Hematopoietic multipotent progenitor cell (in vitro differentiated cells): ENCODE data around the gene HMCN2. TPM values are rescaled to one million over a fixed set of nuclear protein-coding genes. Genes with fewer than 3 reads are reported as not detected.

Source experiments
- DNase-seq, 3 donors: peaks; one replicate each; pipeline ENCODE4 v3.0.0-alpha.2; 2011 to 2015; ENCODE audit warnings: low read depth in 2 of 3, low spot score in 2 of 3
- total RNA-seq: library from RNA; depleted of rRNA; stranded (reverse); fragments of >200 nt; gene quantifications from one replicate; pipeline ENCODE4 v1.2.3, GENCODE V29; 2012

Gene HMCN2
- under 0.01 TPM for total RNA-seq

GRCh38 chr9:130265431-130266235, at the start of gene HMCN2:
Gene HMCN2 (plus strand): TSS chr9:130265760. CDS start chr9:130265879, 119 bp downstream.
- peak in 2 of 3 donors; percentile 34 to 48 for DNase-seq

- DNase-seq: no peak
Observed at GRCh38 chr9:130217838-130218237, 47.7 kb upstream of the HMCN2 start.

GRCh38 chr9:130219661-130220096, 45.9 kb upstream of the HMCN2 start:
- no peak for DNase-seq

- DNase-seq: no peak
Observed at GRCh38 chr9:130220352-130220751, 45.2 kb upstream of the HMCN2 start.

- DNase-seq: no peak
Observed at GRCh38 chr9:130222833-130223232, 42.7 kb upstream of the HMCN2 start.

GRCh38 chr9:130225071-130225470, 40.5 kb upstream of the HMCN2 start:
- no peak for DNase-seq

- DNase-seq: no peak
Observed at GRCh38 chr9:130225586-130225985, 40.0 kb upstream of the HMCN2 start.

- DNase-seq: no peak
Observed at GRCh38 chr9:130226112-130226511, 39.4 kb upstream of the HMCN2 start.

- no peak for DNase-seq
Observed at GRCh38 chr9:130227833-130228232, 37.7 kb upstream of the HMCN2 start.

- DNase-seq: no peak
Observed at GRCh38 chr9:130229759-130230158, 35.8 kb upstream of the HMCN2 start.

- no peak for DNase-seq
Observed at GRCh38 chr9:130230631-130231030, 34.9 kb upstream of the HMCN2 start.

GRCh38 chr9:130232899-130233586, 32.5 kb upstream of the HMCN2 start:
- no peak for DNase-seq

- no peak for DNase-seq
Observed at GRCh38 chr9:130233587-130233945, 32.0 kb upstream of the HMCN2 start.

- DNase-seq: no peak
Observed at GRCh38 chr9:130234340-130235260, 31.0 kb upstream of the HMCN2 start.

- DNase-seq: peak; percentile 56 to 70 (median 68)
Observed at GRCh38 chr9:130235558-130236435, 29.8 kb upstream of the HMCN2 start.

GRCh38 chr9:130236436-130236985, 29.0 kb upstream of the HMCN2 start:
- DNase-seq: no peak

- DNase-seq: no peak
Observed at GRCh38 chr9:130237076-130237475, 28.5 kb upstream of the HMCN2 start.

- DNase-seq: no peak
Observed at GRCh38 chr9:130237763-130238524, 27.6 kb upstream of the HMCN2 start.

- no peak for DNase-seq
Observed at GRCh38 chr9:130239363-130239695, 26.2 kb upstream of the HMCN2 start.
